ENCODE results near the gene STK32C. TPM values are rescaled to one million over a fixed set of nuclear protein-coding genes. Genes with fewer than 3 reads are reported as not detected.

STK32C gene
- total RNA-seq, 1 experiment from 2014 or later, result 16.5 TPM

- no TSS peak for BruUV-seq (replicated peaks)
- H3K36me3 ChIP-seq (ENCODE audit: insufficient read depth, low read length, poor library complexity, severe bottlenecking), result no peaks in the 10 kb centered on the region
- TF ChIP-seq EZH2 (IDR thresholded peaks at IDR 0.05; ENCODE audit: borderline replicate concordance, low read depth, low read length, poor library complexity, severe bottlenecking) (no peak), CTCF (conservative IDR thresholded peaks at IDR 0.05; ENCODE audit: low read depth, low read length) (no peak)
- no peak overlapping the region for H3K4me3 ChIP-seq (ENCODE audit: low read depth, low read length, poor library complexity, severe bottlenecking)
- intact Hi-C loops (cut with micrococcal nuclease; ENCODE audit: unreplicated experiment), result no loop called here
- ChIA-PET CTCF (no interaction called here), POLR2A (ENCODE audit: low non-redundant PET) (no interaction called here)
- no peaks in the 10 kb centered on the region for H3K9me3 ChIP-seq (ENCODE audit: low read depth, low read length, poor library complexity, severe bottlenecking)
- no peak overlapping the region for H3K27ac ChIP-seq (ENCODE audit: low read depth, low read length, poor library complexity, severe bottlenecking)
- no peaks in the 10 kb centered on the region for H3K4me1 ChIP-seq (ENCODE audit: insufficient read depth, low read length, poor library complexity, severe bottlenecking)
- DNase-seq (ENCODE audit: low spot score), result no peak
- H3K27me3 ChIP-seq (replicated peaks; ENCODE audit: insufficient read depth, low read depth, low read length, poor library complexity), result no peaks in the 10 kb centered on the region
Observed at GRCh38 chr10:132198068-132198370, 109.7 kb downstream of the STK32C start.

- no peaks in the 10 kb centered on the region for H3K27me3 ChIP-seq (replicated peaks; ENCODE audit: insufficient read depth, low read depth, low read length, poor library complexity)
- H3K4me3 ChIP-seq (ENCODE audit: low read depth, low read length, poor library complexity, severe bottlenecking), result no peak overlapping the region
- intact Hi-C loops (cut with micrococcal nuclease; ENCODE audit: unreplicated experiment), result no loop called here
- H3K27ac ChIP-seq (ENCODE audit: low read depth, low read length, poor library complexity, severe bottlenecking), result no peak overlapping the region
- no TSS peak for BruUV-seq (replicated peaks)
- CTCF ChIA-PET, result no interaction called here
- POLR2A ChIA-PET (ENCODE audit: low non-redundant PET), result no interaction called here
- no peak for TF ChIP-seq CTCF (conservative IDR thresholded peaks at IDR 0.05; ENCODE audit: low read depth, low read length)
- no peak for TF ChIP-seq EZH2 (IDR thresholded peaks at IDR 0.05; ENCODE audit: borderline replicate concordance, low read depth, low read length, poor library complexity, severe bottlenecking)
- no peak for DNase-seq (ENCODE audit: low spot score)
- H3K4me1 ChIP-seq (ENCODE audit: insufficient read depth, low read length, poor library complexity, severe bottlenecking), result no peaks in the 10 kb centered on the region
- no peaks in the 10 kb centered on the region for H3K9me3 ChIP-seq (ENCODE audit: low read depth, low read length, poor library complexity, severe bottlenecking)
- no peaks in the 10 kb centered on the region for H3K36me3 ChIP-seq (ENCODE audit: insufficient read depth, low read length, poor library complexity, severe bottlenecking)
Observed at GRCh38 chr10:132197271-132198067, 110.3 kb downstream of the STK32C start.

- TF ChIP-seq CTCF (conservative IDR thresholded peaks at IDR 0.05; ENCODE audit: low read depth, low read length), result no peak
- TF ChIP-seq EZH2 (IDR thresholded peaks at IDR 0.05; ENCODE audit: borderline replicate concordance, low read depth, low read length, poor library complexity, severe bottlenecking), result no peak
- ChIA-PET POLR2A (ENCODE audit: low non-redundant PET) (no interaction called here), CTCF (no interaction called here)
- H3K36me3 ChIP-seq (ENCODE audit: insufficient read depth, low read length, poor library complexity, severe bottlenecking), result no peaks in the 10 kb centered on the region
- intact Hi-C loops (cut with micrococcal nuclease; ENCODE audit: unreplicated experiment), result no loop called here
- no peaks in the 10 kb centered on the region for H3K9me3 ChIP-seq (ENCODE audit: low read depth, low read length, poor library complexity, severe bottlenecking)
- DNase-seq (ENCODE audit: low spot score), result no peak
- H3K4me1 ChIP-seq (ENCODE audit: insufficient read depth, low read length, poor library complexity, severe bottlenecking), result no peaks in the 10 kb centered on the region
- H3K27me3 ChIP-seq (replicated peaks; ENCODE audit: insufficient read depth, low read depth, low read length, poor library complexity), result no peaks in the 10 kb centered on the region
- no TSS peak for BruUV-seq (replicated peaks)
- no peak overlapping the region for H3K4me3 ChIP-seq (ENCODE audit: low read depth, low read length, poor library complexity, severe bottlenecking)
- H3K27ac ChIP-seq (ENCODE audit: low read depth, low read length, poor library complexity, severe bottlenecking), result no peak overlapping the region
Observed at GRCh38 chr10:132196178-132197113, 111.3 kb downstream of the STK32C start.

Measured in A673 (cell line).